AG09309 (cell line): Measurements from ENCODE around the gene ENPP1.

Experiments used
- DNase-seq: peaks from one replicate; pipeline ENCODE4 v3.0.0-alpha.2; 2010; ENCODE audit warnings: low read depth
- H3K4me3 ChIP-seq: 2 replicates; pipeline ENCODE4 v1.5.1; 2011; ENCODE audit warnings: mild to moderate bottlenecking, low read depth, low read length, moderate library complexity; ENCODE audit not compliant: control insufficient read depth
- CTCF ChIP-seq: IDR thresholded peaks from 2 replicates; pipeline ENCODE4 v1.5.1; 2011; ENCODE audit warnings: mild to moderate bottlenecking, low read depth, low read length, inconsistent platforms; ENCODE audit not compliant: insufficient read depth, control insufficient read depth; ENCODE audit errors: missing control alignments

Gene ENPP1

GRCh38 chr6:131920656-131921055, 112.8 kb downstream of the ENPP1 start:
- no peak for DNase-seq
- H3K4me3 ChIP-seq, result no peak overlapping the region
- no peak for TF ChIP-seq CTCF

DNA sequence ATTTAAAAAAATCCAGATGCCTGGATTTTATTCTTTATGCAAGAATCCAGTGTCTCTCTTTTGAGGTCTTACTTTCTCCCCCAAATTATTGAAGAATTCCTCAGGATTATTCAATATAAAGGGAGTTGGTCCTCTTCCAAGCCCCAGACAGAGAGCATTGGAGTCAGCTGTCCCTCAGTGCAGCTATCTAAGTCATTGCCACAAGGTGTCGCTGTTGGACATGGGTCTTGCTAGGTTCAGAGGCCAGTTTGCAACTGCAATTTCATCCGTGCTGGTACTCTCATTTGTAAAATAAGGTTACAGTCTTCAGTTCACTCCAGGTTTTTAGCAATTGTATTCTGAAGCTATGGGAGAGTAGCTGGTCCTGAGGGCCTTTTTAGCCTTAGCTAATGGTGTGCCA, 115.5 kb downstream of the ENPP1 start:
- TF ChIP-seq CTCF, result peak; percentile 64

GRCh38 chr6:131924881-131925474, 117.2 kb downstream of the ENPP1 start:
- TF ChIP-seq CTCF, result peak; percentile 55
- no peak for DNase-seq
- no peak overlapping the region for H3K4me3 ChIP-seq

More for the DNA sequence above, 115.5 kb downstream of the ENPP1 start:
- H3K4me3 ChIP-seq, result no peak overlapping the region
- DNase-seq, result no peak

- TF ChIP-seq CTCF, result no peak
- DNase-seq, result no peak
These were observed 121.4 kb downstream of the ENPP1 start for GRCh38 chr6:131929264-131929663.

DNA sequence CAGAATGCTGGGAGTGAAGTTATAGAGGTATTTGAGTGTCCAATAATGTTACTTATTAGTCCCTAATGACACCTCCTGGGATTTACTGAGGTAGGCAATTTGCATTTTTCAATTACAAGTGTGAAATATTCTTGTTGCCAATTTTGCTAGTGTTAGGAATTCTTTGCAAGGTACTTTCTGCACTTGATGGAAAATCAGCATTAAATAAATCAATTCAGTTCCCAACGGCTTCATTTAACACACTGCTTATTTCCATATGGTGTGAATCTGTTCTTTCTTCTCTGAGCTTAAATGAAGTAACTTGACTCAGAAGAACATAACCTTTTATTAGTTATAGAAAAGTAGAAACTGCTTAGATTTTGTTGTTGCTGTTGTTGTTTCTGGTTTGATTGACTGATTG, 122.2 kb downstream of the ENPP1 start:
- DNase-seq, result no peak
- no peak for TF ChIP-seq CTCF

More at GRCh38 chr6:131929264-131929663, 121.4 kb downstream of the ENPP1 start:
- H3K4me3 ChIP-seq, result no peak overlapping the region

DNA sequence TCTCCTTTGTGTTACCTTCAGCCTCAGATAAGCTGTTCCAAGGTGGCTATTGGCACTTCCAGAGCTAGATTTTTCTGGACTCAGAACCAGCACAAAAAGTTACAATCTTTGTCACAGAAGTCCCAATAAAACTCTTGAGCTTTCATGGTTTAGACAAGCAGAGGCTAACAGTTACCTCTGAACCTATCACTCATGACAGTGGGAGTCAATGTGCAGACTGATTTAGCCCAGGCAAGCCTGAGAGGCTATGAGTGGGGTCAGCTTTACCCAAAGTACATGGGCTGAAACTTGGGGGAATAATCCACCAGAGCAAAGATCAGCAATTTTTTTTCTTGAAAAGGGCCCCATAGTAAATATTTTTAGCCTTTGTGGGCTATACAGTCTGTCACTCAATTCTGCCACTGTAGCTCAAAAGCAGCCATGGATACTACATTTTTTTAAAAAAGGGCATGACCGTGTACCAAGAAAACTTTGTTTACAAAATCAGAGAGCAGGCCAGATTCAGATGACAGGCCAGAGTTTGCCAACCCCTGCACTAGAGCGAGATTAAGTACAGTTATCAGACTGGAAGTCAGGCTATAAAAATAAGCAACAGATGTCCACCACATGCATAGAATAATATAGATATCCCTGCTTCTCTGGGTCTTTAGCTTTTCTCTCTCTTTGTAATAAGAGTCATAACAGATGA, 123.4 kb downstream of the ENPP1 start:
- TF ChIP-seq CTCF, result no peak
- no peak overlapping the region for H3K4me3 ChIP-seq
- DNase-seq, result no peak

More for the DNA sequence above, 122.2 kb downstream of the ENPP1 start:
- no peak overlapping the region for H3K4me3 ChIP-seq
